GM21367 (cell line): ENCODE measurements around the gene VPS41.

Source experiments
- ATAC-seq: cut with Tn5 transposase; IDR thresholded peaks from one replicate; pipeline ENCODE4 v1.9.1; 2021; ENCODE audit not compliant: unreplicated experiment

VPS41 gene

DNA sequence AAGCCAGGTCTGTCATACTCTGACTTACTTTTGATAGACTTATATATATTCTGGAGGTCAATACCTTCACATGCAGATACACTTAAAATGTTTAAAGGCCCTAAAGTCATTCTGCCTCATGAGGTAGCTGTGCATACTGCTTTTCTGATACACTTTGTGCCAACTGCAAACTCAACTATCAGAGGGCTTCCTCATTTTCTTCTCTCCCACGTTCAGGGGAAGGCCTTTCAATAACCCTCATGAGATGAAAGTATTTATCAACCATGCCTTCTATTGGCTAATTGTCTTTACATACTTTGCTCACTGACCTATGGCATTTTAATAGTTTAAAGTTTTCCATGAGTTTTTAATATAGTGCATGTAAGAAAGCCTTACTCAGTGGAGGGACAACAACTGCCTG is 165.1 kb downstream of the VPS41 start:
- no peak for ATAC-seq

DNA sequence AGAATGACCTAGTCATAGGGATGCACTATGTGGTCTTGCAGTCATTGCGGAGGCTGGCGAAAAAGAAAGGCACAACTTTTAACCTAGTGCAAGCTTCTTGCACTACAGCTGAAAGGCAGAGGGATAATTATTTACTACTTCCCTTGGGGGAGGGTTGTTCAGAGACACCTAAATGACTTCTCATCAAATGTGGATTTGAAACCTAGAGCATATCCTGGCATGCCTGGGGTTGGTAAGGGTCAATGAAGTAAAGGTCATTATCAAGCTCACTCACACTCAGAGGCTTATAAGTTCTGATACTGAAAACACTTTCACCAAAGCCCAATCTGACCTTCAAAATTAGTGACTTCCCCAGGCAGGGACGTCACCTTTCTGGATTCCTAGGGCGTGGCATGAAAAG is 168.9 kb downstream of the VPS41 start:
- no peak for ATAC-seq

DNA sequence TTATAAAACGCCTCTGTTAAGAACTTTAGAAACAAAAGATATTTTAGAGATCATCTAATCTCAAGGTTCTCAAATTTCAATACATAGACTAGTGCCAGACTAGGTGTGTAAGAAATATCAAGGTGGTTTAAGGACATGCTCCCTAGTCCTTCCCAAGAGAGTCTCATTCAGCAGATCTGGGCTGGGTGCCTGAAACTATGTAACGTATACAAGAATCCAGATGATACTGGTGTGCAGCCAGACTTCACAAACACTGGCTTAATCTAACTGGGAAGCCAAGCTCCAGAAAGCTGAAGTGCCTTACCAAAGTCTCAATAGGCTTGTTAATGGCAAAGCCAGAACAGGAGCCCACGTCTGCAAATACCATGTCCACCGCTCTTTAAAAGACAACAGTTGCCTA is 172.9 kb downstream of the VPS41 start:
- ATAC-seq = no peak

DNA sequence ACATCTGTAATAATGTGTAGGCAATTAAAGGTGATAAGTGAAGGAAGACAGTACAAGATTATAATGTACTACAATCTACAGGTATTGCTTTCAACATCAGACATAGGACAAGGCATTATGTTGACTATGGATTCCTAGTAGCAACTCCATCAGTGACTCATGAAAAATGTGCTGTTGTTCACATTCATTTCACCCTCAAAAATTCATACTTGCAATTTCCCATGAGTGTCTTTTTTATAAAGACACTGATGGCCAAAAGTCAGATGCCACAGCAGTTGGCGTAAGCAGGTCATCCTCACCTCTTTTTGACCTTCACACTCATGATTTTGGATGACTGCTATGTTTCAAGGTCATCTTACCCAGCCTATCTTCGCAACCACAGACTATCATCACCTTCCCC is 177.8 kb downstream of the VPS41 start:
- no peak for ATAC-seq

DNA sequence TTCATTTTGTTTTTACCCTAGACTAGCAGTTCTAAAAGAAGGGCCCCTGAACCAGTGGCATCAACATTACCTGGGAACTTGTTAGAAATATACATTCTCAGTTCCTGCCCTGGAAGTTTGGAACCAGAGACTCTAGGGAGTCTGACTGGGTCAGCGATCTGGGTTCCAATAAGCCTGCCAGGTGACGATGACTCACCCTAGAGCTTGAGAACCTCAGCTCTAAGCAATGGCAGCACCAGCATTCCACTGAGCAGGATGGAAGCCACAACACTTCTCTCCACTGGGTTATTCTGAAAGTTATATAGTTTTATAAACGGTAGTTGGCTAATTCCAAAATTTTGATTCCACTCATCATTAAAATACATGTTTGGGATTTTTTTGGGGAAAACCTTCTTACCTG is 180.8 kb downstream of the VPS41 start:
- no peak for ATAC-seq

DNA sequence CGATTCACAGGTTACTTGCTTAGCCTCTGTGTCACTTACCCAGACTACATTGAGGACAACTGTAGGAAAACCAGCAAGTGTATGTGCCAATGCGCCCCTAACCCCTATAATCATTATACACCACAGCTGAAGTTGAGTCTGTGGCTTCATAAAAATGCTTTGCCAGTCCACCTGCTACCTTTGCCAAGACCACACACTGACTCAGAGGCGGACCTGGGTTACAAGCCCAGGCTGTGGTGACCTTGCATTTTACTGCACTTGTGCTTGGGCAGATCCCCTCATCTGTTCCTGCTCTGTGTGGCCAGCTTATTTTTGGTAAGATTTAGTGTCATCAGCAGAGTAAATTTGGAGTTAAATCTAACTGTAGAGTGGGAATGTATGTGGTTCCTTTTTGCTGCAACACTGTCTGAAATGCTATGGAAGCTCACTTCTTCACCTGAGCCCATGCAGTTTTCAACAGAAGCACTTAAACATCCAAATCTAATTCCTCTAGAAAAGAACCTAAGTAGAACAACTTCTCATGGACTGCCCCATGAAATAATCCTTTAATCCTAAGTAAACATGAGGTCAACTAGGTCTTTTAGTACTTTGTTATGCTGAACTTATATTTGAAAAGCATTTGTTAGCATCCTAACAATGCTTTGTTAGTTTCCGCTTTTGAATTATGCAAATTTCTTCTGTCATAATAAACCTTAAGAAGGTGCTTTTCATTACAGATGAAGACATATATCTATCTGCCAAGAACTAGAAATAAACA is 181.6 kb downstream of the VPS41 start:
- ATAC-seq = no peak

DNA sequence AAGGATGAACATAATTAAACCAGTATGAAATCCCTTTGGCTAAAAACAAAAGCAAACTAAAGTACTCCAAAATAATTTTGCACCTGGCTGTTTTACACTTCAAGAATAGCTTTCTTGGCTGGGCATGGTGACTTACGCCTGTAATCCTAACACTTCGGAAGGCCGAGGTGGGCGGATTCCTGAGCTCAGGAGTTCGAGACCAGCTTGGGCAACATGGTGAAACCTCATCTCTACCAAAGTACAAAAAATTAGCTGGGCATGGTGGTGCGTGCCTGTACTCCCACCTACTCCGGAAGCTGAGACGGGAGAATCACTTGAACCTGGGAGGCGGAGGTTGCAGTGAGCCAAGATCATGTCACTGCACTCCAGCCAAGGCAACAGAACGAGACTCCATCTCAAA is 185.7 kb downstream of the VPS41 start:
- no peak for ATAC-seq

DNA sequence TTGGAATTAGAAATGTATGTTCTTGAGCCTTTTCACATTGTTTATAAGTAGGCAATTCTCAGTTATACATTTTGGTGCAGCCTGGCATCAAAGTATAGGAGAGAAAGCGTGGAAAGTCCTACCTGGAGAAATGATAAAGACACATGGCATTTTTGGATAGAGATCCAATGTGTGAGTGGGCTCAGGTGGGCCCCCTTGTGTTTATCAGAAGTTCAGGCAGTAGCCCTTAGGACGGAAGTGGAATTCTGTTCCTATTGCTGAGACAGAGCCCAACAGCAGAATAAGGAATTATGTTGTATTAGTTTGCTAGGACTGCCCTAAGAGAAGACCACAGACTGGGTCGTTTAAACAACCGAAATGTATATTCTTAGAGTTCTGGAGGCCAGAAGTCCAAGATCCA is 192.6 kb downstream of the VPS41 start:
- ATAC-seq = no peak

DNA sequence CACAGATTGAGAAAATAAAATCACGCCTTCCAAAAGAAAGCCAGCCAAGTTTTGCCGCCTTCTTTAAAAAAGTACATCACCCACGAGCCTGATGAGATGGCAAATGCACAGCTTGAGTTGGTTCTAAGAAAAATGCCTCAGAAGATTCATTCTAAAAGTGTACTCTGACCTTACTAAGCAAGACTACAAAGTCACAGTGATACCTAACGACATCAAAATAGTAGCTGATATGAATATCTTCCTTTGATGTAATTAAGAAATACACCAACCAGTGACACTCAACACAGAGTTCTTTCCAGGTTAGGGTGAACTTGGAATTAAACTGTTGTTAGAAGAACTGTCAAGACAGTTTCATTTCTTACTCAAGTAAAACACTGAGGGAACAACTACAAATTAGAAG is 199.9 kb downstream of the VPS41 start:
- no peak for ATAC-seq

DNA sequence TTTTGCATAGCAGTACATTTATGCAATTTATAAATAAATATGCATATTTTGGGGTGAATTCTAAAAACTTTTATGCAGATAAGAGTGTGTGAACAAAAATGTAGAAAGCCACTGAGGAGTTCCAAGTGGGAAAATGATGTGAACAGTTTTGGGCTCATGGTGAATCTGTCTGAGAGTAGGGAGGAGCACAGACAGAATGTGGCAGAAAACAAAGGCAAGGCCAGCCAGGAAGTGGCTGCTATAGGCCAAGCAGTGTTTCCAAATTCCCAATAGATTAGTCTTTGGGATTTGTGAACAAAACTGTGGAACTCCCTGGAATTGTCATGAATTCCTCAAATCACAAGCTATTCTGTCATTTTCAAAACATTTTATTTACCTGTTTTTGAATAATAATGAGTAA is 204.2 kb downstream of the VPS41 start:
- no peak for ATAC-seq

DNA sequence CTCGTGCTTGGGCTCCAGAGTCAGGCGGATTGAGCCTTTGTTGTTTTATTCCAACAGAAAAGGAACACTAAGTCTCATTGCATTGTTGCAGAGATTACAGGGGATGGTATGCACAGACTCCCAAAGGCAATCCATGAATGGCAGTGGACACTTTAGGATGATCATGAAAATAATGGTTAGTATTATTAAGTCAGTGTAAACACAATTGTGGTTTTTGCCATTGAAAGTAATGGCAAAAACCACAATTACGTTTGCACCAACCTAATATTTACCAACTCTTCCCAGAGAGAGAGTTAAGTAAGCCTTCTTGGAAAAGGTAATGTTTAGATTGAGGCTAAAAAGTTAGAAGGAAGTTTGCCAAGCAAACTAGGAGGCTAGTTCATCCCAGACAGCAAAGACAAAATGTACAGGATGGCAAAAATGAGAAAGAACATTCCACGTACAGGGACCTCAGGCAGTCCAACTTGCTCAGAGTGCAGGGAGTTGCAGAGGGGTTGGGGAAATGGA is 204.9 kb downstream of the VPS41 start:
- no peak for ATAC-seq

DNA sequence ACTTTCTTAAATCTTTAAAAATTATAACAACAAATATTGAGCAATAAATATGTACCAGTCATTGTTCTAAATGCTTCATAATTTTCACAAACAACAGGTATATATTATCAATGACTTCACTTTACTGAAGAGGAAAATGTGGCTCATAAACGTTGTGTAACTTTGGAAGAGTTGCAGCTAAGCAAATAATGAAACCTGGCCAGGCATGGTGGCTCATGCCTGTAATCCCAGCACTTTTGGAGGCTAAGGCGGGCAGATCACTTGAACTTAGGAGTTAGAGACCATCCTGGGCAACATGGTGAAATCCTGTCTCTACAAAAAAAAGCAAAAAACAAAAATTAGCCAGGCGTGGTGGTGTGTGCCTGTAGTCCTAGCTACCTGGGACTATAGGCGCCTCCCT is 205.9 kb downstream of the VPS41 start:
- ATAC-seq = no peak

DNA sequence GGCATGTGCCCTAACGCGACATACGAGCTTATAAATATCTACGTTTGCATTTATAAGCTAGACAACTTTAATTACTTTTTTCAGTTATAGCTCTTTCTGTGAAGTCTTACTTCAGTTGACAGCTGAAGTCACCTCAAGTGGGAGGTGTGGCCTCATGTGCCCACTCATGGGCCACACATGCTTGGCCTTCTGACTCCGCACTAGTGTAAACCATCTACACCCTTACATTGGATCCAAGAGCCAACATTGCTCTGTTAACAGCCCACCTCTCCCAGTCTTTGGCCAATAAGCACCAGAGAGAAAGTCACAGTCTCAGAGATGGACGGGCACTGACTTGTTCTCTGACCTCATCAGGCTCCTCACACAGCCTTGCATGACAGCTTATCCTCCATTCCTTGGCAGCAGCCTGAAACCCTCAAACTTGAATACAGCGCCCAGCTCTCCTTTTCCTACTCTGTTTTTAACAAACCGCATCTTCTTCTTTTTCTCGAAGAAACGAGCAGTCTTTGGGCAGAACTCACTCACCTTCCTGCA is 206.9 kb downstream of the VPS41 start:
- no peak for ATAC-seq

DNA sequence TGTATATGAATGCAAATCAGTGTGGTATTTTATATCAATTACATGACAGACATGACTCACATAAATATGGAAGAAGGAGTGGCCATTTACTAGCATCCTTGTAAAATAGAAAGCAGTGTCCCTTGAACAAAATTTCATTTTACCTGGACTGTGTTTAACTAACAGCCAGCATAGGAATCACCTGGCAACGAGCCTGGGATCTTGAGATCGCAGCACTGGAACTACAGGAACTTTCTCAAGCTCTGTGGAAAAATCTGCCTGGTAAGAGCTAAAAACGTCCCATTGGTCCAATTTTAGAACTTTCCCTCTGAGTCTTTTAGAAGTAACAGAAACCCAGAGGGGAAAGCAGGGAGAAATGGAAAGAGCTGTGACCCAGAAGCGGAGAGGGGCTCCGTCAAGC is 208.9 kb downstream of the VPS41 start:
- ATAC-seq = no peak

DNA sequence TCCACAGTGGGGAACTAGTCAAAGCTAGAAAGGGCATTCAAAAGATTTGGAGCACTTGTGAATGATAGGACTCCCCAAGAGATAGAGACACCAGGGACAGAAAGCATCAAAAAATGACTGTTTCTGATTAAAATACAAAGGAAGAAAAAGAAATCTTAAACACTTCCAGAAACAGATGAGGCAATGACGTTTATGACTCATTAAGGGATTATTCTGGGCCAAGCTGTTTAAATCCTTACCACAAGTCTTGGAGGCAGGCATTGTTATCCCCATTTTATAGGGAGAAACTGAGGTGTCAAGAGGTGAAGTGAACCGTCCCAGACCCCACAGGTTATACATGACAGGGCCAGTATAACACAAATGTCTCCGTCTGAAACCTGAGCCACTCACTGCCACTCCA is 209.5 kb downstream of the VPS41 start:
- no peak for ATAC-seq

DNA sequence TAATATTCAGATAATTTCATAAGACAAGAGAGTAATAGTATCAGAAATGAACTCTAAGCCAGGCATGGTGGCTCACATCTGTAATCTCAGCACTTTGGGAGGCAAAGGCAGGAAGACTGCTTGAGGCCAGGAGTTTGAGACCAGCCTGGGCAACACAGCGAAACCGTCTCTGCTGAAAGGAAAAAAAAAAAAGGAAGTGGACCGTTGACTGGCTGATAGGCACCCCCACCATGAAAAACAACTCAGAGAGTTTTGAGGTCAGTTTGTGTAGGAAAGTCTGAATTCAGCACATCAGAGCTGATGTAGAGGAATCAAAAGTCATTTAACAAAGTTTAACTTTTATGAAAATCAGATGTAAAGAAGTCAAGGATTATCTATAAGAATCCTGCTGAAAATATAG is 214.7 kb downstream of the VPS41 start:
- ATAC-seq = no peak

DNA sequence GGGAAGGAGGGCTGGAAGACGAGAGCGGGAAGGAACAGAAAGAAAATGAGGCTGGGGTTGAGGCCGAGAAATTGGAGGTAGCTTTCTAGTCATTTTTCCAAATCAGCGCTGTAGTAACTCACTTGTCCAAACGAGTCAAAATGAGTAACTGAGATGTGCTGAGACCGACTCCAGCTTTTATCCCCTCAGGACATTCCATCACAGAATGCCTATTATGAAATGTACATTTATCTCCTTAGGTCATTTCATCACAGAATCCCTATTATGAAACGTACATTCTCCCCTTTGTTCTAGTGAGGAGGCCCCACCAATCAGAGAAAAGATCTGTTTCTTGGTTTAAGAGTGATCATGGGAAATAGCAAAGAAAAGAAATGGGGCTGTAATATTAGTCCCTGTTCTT is 222.1 kb downstream of the VPS41 start:
- ATAC-seq = no peak

DNA sequence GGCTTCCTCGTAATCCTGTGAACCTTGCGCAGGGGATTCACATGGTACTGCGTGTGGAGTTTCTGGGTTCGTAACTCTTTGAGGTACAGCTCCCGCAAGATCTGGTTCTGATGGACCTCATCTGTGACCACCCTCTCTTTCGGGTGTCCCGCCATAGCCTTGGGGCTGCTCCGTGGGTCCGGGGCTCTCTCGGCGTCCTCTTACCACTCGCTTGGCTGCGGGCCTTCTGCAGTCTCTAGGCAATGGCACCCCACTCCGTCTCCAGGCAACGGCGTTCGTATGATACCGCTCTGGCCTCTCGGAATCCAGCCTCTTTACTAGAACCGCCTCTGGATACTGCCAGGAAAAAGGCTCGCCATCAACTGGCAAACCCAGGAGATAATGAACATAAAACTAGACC is 223.1 kb downstream of the VPS41 start:
- ATAC-seq = no peak

DNA sequence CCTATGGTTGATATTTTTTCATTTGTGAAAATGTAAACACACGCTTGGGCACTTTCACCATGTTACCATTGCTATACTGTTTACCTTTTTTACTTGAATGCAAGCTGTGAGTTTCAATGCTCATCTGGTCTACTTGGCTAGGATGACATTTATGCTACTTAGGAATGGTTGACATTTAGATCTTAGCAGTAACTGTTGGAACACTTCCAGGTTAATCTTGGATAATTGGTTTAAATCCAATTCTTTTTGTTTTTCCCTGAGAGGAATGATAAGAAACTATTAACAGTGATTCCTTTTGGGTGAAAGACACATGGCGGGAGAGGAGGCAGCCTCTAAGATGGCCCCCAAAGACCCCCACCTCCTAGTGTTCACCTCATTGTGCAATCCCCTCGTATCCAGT is 226.4 kb downstream of the VPS41 start:
- ATAC-seq = no peak

DNA sequence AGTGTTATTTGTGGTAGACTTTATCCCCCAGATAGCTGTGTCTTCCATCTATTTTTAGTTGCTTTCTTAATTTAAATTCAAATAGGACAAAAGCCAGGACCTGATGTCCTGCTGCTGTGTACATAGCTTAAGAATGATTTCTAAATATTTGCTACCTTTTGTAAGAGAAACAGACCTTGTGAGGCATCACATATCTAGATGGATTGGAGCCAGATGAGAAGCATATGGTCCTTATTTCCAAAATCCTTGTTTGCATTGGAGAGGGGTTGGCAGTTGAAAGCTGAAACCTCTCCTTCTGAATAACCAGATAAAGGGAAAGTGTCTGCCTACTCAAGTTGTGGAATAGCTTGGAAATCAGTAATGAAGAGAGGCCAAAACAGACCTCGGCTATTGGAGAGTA is 227.1 kb downstream of the VPS41 start:
- ATAC-seq = no peak

DNA sequence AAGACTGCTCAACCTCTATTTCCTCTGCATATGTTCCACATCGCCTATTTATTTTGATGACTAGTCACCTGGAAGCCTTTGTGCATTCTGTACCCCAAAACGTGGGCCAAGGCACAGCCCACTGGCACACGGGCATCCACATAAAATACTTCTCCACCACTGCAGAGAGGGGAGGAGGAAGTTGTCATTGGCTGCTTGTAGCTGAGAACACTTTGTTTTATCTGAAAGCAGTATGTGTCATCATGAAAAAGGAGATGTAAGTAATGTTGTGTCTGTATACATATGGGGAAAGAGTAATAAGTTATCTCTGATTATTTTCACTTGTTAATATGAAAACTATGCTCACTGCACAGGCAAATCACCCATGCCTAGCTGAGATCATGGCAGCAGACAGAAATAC is 229.6 kb downstream of the VPS41 start:
- no peak for ATAC-seq

DNA sequence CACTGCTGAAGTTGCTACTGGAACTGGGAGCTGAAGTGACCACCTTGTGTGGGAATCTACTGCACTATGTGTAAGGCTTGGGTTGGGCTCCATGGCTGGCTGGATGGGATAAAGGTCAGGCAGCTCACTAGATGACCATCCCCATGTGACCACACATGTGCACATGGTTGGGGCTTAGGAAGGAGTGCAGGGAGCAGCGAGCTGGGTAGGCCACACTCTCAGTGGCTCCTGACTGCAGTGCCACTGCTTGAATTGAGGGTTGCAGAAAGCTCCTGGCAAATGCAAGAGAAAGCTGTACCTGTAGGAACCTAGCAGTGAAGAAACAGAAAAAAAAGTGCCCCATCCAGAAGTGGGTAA is 230.3 kb downstream of the VPS41 start:
- ATAC-seq = no peak
